Endothelial cell of umbilical vein (primary cell): ENCODE results near the gene UPF2. TPM values are rescaled to one million over a fixed set of nuclear protein-coding genes. Genes with fewer than 3 reads are reported as not detected.

Source experiments
- BruUV-seq: library from RNA; stranded (reverse); fragments of 400-500 nt; replicated peaks from 2 replicates; lab custom pipeline; 2021; lab: Mats Ljungman, UMichigan
- CTCF ChIA-PET: fragments of 300-600, 350-600 bp; sonication (Branson Sonifier 250); formaldehyde crosslinking; loops from one replicate; lab custom pipeline; 2021; ENCODE audit warnings: antibody characterized with exemption, inconsistent platforms; lab: Charles Lee
- POLR2A ChIA-PET: fragments of 300-600, 350-600 bp; sonication (Branson Sonifier 250); formaldehyde crosslinking; loops from one replicate; lab custom pipeline; 2021; ENCODE audit warnings: antibody characterized with exemption, inconsistent platforms; lab: Charles Lee
- DNase-seq: peaks from one replicate; pipeline ENCODE4 v3.0.0-alpha.2; 2011; ENCODE audit warnings: low read depth, low spot score
- FAIRE-seq: peaks from 2 replicates; lab custom pipeline; 2011; peaks lifted over from hg19 to GRCh38; lab: Jason Lieb, UNC
- H2AFZ ChIP-seq: 2 replicates; pipeline ENCODE4 v1.6.0; 2012; ENCODE audit warnings: low read depth, low read length, control low read depth, inconsistent platforms
- H3K27ac ChIP-seq: 2 replicates; pipeline ENCODE4 v1.5.1; 2011; ENCODE audit warnings: low read depth, mild to moderate bottlenecking, control low read depth, low read length, moderate library complexity; ENCODE audit not compliant: insufficient read depth
- H3K27me3 ChIP-seq, 2 experiments: 2 replicates each; pipeline versions ENCODE4 v1.6.0 to v1.6.1; 2011; ENCODE audit warnings: low read length in 2 of 2, mixed read lengths in 1 of 2; ENCODE audit not compliant: control insufficient read depth in 2 of 2, insufficient read depth in 2 of 2
- H3K36me3 ChIP-seq, 2 experiments: 2 replicates in 1 of 2; 3 replicates in 1 of 2; pipeline ENCODE4 v1.5.1; 2011; ENCODE audit warnings: low read length in 2 of 2, mild to moderate bottlenecking in 1 of 2, moderate library complexity in 1 of 2; ENCODE audit not compliant: control insufficient read depth in 2 of 2, insufficient read depth in 2 of 2; ENCODE audit errors: extremely low read depth in 1 of 2
- H3K4me1 ChIP-seq: 3 replicates; pipeline ENCODE4 v1.5.1; 2011; ENCODE audit warnings: mild to moderate bottlenecking, low read length; ENCODE audit not compliant: control insufficient read depth, insufficient read depth; ENCODE audit errors: extremely low read depth
- H3K4me2 ChIP-seq: 2 replicates; pipeline ENCODE4 v1.6.1; 2011; ENCODE audit warnings: low read length, control low read depth, mixed read lengths; ENCODE audit not compliant: insufficient read depth
- H3K4me3 ChIP-seq, 3 experiments: fragments of 200-600 bp in 1 of 3; sonication (generic), shearing (Covaris generic) in 1 of 3; replicated peaks in 1 of 3; 2 replicates each; pipeline ENCODE4 v1.5.1; 2011 to 2016; ENCODE audit warnings: control low read depth in 3 of 3, low read length in 3 of 3, mild to moderate bottlenecking in 2 of 3, inconsistent platforms in 1 of 3, low read depth in 1 of 3, moderate library complexity in 1 of 3; ENCODE audit not compliant: insufficient read depth in 1 of 3
- H3K79me2 ChIP-seq: 2 replicates; pipeline ENCODE4 v1.6.0; 2012; ENCODE audit warnings: low read length, inconsistent platforms; ENCODE audit not compliant: control insufficient read depth, insufficient read depth
- H3K9ac ChIP-seq: replicated peaks from 2 replicates; pipeline ENCODE3; 2011; ENCODE audit warnings: low read length, control low read depth; ENCODE audit not compliant: insufficient read depth; ENCODE audit errors: extremely low read depth
- H3K9me1 ChIP-seq: replicated peaks from 3 replicates; pipeline ENCODE4 v1.6.0; 2011; ENCODE audit warnings: mild to moderate bottlenecking, low read length; ENCODE audit not compliant: control insufficient read depth, insufficient read depth; ENCODE audit errors: extremely low read depth
- H3K9me3 ChIP-seq: replicated peaks from 2 replicates; pipeline ENCODE4 v1.5.1; 2012; ENCODE audit warnings: low read length, inconsistent platforms; ENCODE audit not compliant: control insufficient read depth, insufficient read depth
- H4K20me1 ChIP-seq: replicated peaks from 2 replicates; pipeline ENCODE3; 2011; ENCODE audit warnings: mild to moderate bottlenecking, low read length; ENCODE audit not compliant: control insufficient read depth, insufficient read depth; ENCODE audit errors: extremely low read depth
- CTCF ChIP-seq, 2 donors: IDR thresholded peaks; 1 replicate in 1 of 2; 2 replicates in 1 of 2; pipeline ENCODE4 v1.5.1; 2011; ENCODE audit warnings: low read length in 2 of 2, mild to moderate bottlenecking in 2 of 2, moderate library complexity in 2 of 2, control low read depth in 1 of 2, inconsistent platforms in 1 of 2, low read depth in 1 of 2; ENCODE audit not compliant: insufficient read depth in 1 of 2; ENCODE audit errors: extremely low read depth in 1 of 2
- EZH2 ChIP-seq: IDR thresholded peaks from 2 replicates; pipeline ENCODE4 v1.6.1; 2012; ENCODE audit warnings: borderline replicate concordance, low read depth, mild to moderate bottlenecking, moderate library complexity, low read length, inconsistent platforms; ENCODE audit not compliant: severe bottlenecking
- FOS ChIP-seq: IDR thresholded peaks from 2 replicates; pipeline ENCODE4 v1.6.1; 2011; ENCODE audit warnings: mild to moderate bottlenecking, low read length, moderate library complexity, borderline replicate concordance; ENCODE audit not compliant: insufficient read depth
- GATA2 ChIP-seq: IDR thresholded peaks from 2 replicates; pipeline ENCODE4 v1.7.0; 2011; ENCODE audit warnings: low read depth, mild to moderate bottlenecking, moderate library complexity, mixed read lengths, low read length; ENCODE audit not compliant: insufficient read length, insufficient read depth
- JUN ChIP-seq: IDR thresholded peaks from 2 replicates; pipeline ENCODE4 v1.6.1; 2011; ENCODE audit warnings: borderline replicate concordance, low read depth; ENCODE audit not compliant: insufficient read length, insufficient read depth
- MAX ChIP-seq: IDR thresholded peaks from 2 replicates; pipeline ENCODE4 v1.6.1; 2011; ENCODE audit not compliant: insufficient read depth, insufficient read length
- MYC ChIP-seq: IDR thresholded peaks from one replicate; pipeline ENCODE4 v1.6.1; 2011; ENCODE audit warnings: mild to moderate bottlenecking, low read depth, low read length
- POLR2A ChIP-seq: IDR thresholded peaks from 2 replicates; pipeline ENCODE4 v1.6.1; 2012; ENCODE audit warnings: low read depth, mild to moderate bottlenecking, control low read depth, low read length
- POLR2AphosphoS5 ChIP-seq: IDR thresholded peaks from 2 replicates; pipeline ENCODE4 v1.6.1; 2012; ENCODE audit warnings: low read depth, mild to moderate bottlenecking, control low read depth, low read length, moderate library complexity; ENCODE audit not compliant: insufficient read depth
- dilution Hi-C: fragments of 300-500 bp; cut with MboI; formaldehyde crosslinking; loops from one replicate; pipeline ENCODE4 v1.15.0; 2019; ENCODE audit warnings: low sequenced_read_pairs; ENCODE audit not compliant: extremely low pct_ligation_motif_present
- intact Hi-C: fragments of 100-400 bp; cut with micrococcal nuclease; formaldehyde crosslinking; loops from one replicate; pipeline ENCODE4 v1.10.0; 2022
- polyA plus RNA-seq, 4 experiments: library from polyadenylated mRNA; depleted of rRNA in 3 of 4; stranded (reverse) in 3 of 4; unstranded in 1 of 4; fragments of >200 nt; gene quantifications; 2 replicates each; pipeline versions ENCODE4 v1.2.1 to v1.2.3, GENCODE V29; 2011 to 2012; ENCODE audit warnings: missing spikeins in 1 of 4
- total RNA-seq: library from RNA; stranded (reverse); gene quantifications from 2 replicates; pipeline ENCODE4 v1.2.3, GENCODE V29; 2021

Gene UPF2
- total and polyA plus RNA-seq, 2 donors (not counting 3 experiments of a cell fraction or from before 2014, with no cell fraction given) = 4.8 to 27.7 TPM

DNA sequence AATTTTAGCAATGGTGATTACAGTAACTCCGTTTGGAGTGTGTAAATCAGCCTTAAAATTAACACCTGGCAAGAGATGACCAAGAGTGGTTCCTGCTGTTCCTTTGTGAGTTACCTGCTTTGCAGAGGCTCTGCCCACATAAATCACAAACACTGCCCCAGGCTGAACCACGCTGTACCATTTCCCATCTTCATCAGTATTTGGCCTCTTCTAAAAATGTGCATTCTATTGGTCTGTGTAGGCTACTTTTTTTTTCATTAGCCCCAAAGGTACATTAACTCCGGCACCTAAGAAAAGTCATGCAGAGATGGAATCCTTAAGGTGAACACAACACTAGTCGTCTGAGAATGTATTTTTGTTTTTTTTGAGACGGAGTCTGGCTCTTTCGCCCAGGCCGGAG is 123.3 kb downstream of the UPF2 start:
- dilution Hi-C loops (no loop called here), intact Hi-C loops (no loop called here)
- Histone ChIP-seq H3K9ac (no peak overlapping the region), H2AFZ (no peak overlapping the region), H3K79me2 (no peaks in the 10 kb centered on the region), H4K20me1 (no peaks in the 10 kb centered on the region), H3K27ac (no peak overlapping the region), H3K27me3 (no peaks in the 10 kb centered on the region), H3K4me2 (no peak overlapping the region), H3K36me3 (peaks cover 3 to 5% of the 10 kb centered on the region in 2 experiments), H3K9me3 (no peaks in the 10 kb centered on the region), H3K4me3 (no peak overlapping the region), H3K9me1 (no peaks in the 10 kb centered on the region), H3K4me1 (peaks cover 7% of the 10 kb centered on the region)
- CTCF ChIA-PET = no interaction called here
- DNase-seq (no peak), FAIRE-seq (no peak)
- BruUV-seq = no TSS peak
- TF ChIP-seq MAX (no peak), GATA2 (no peak), POLR2AphosphoS5 (no peak), MYC (no peak), POLR2A (no peak), JUN (no peak), CTCF (IDR thresholded peaks at IDR 0.05; ENCODE audit: extremely low read depth in 1 of 2, insufficient read depth in 1 of 2, low read depth in 1 of 2, low read length in 2 of 2) (no peak), FOS (no peak), EZH2 (no peak)
- POLR2A ChIA-PET = no interaction called here
